Lower leg skin (tissue), 4 donors: Measurements from ENCODE around the gene IMMP2L. TPM values are rescaled to one million over a fixed set of nuclear protein-coding genes. Genes with fewer than 3 reads are reported as not detected.

Experiments
- DNase-seq, 2 donors: peaks; one replicate each; pipeline ENCODE4 v3.0.0-alpha.2; 2019; ENCODE audit warnings: low spot score in 2 of 2
- H3K4me3 ChIP-seq: fragments of 200-600 bp; sonication (generic); 2 replicates; pipeline ENCODE4 v1.5.1; 2017; ENCODE audit warnings: mild to moderate bottlenecking, low read depth; ENCODE audit not compliant: poor library complexity, severe bottlenecking
- CTCF ChIP-seq, 3 donors: fragments of 450-650 bp; IDR thresholded peaks; one replicate each; pipeline ENCODE4 v1.5.1; 2016; ENCODE audit warnings: antibody characterized with exemption in 3 of 3, mild to moderate bottlenecking in 3 of 3, moderate library complexity in 2 of 3
- POLR2A ChIP-seq, 2 donors: fragments of 450-650 bp; IDR thresholded peaks; one replicate each; pipeline ENCODE4 v1.6.1; 2016 to 2017; ENCODE audit warnings: antibody characterized with exemption in 2 of 2, mild to moderate bottlenecking in 1 of 2, moderate library complexity in 1 of 2
- WGBS, 2 donors: methylation state at CpG; one replicate each; pipeline ENCODE4 v1.1.5; 2018; 5-methylcytosine and 5-hydroxymethylcytosine counted together
- intact Hi-C: fragments of 100-400 bp; cut with DNase I; formaldehyde crosslinking; loops from one replicate; pipeline ENCODE4 v1.15.0; 2023; ENCODE audit warnings: low total_unique reads
- total RNA-seq, 4 donors: library from RNA; depleted of rRNA; stranded (reverse); fragments of >200 nt; gene quantifications; one replicate each; pipeline ENCODE4 v1.1.0, GENCODE V29; 2016

The IMMP2L gene
- total RNA-seq, 4 donors from 2014 or later = 13.6 to 16.8 (median 16.4) TPM

GRCh38 chr7:111393011-111393754 is 169.1 kb downstream of the IMMP2L start:
- TF ChIP-seq POLR2A (IDR thresholded peaks at IDR 0.05) = no peak
- H3K4me3 ChIP-seq = no peak overlapping the region
- 57 to 68% methylated on average over 3 of the region's 3 CpGs for WGBS, 2 donors
- DNase-seq = no peak
- intact Hi-C loops = no loop called here

- TF ChIP-seq CTCF (IDR thresholded peaks at IDR 0.05) (no peak), POLR2A (IDR thresholded peaks at IDR 0.05) (no peak)
- no peak overlapping the region for H3K4me3 ChIP-seq
- WGBS, 2 donors = 68 to 81% methylated on average over 1 of the region's 1 CpG
- DNase-seq = no peak
- intact Hi-C loops = no loop called here
Observed at GRCh38 chr7:111392294-111392693, 170.0 kb downstream of the IMMP2L start.

GRCh38 chr7:111390000-111390399 is 172.3 kb downstream of the IMMP2L start:
- 95 to 96% methylated on average over 4 of the region's 4 CpGs for WGBS, 2 donors
- no peak for TF ChIP-seq CTCF (IDR thresholded peaks at IDR 0.05)
- no peak for TF ChIP-seq POLR2A (IDR thresholded peaks at IDR 0.05)
- no peak overlapping the region for H3K4me3 ChIP-seq
- intact Hi-C loops = no loop called here
- DNase-seq = no peak

- TF ChIP-seq CTCF (IDR thresholded peaks at IDR 0.05) (no peak), POLR2A (IDR thresholded peaks at IDR 0.05) (no peak)
- H3K4me3 ChIP-seq = no peak overlapping the region
- WGBS, 2 donors = 92 to 95% methylated on average over 2 of the region's 2 CpGs
- no peak for DNase-seq
- intact Hi-C loops = no loop called here
Observed at GRCh38 chr7:111388912-111389311, 173.4 kb downstream of the IMMP2L start.

- no peak for DNase-seq
- intact Hi-C loops = no loop called here
- no peak overlapping the region for H3K4me3 ChIP-seq
- WGBS, 2 donors = 71% methylated on average over 2 of the region's 2 CpGs
- TF ChIP-seq POLR2A (IDR thresholded peaks at IDR 0.05) = no peak
Observed at GRCh38 chr7:111388016-111388415, 174.3 kb downstream of the IMMP2L start.

- WGBS, 2 donors = 76% methylated on average over 3 of the region's 3 CpGs
- DNase-seq = no peak
- H3K4me3 ChIP-seq = no peak overlapping the region
- intact Hi-C loops = no loop called here
- TF ChIP-seq CTCF (IDR thresholded peaks at IDR 0.05) (no peak), POLR2A (IDR thresholded peaks at IDR 0.05) (no peak)
Observed at GRCh38 chr7:111384065-111384891, 178.0 kb downstream of the IMMP2L start.
